Measurements from ENCODE around the gene CFAP68.

- TF ChIP-seq NFYB (CRISPR knock-in tag; IDR thresholded peaks at IDR 0.05) (no peak), CTCF (CRISPR knock-in tag; IDR thresholded peaks at IDR 0.05) (no peak), SNAI1 (CRISPR knock-in tag; IDR thresholded peaks at IDR 0.05; ENCODE audit: borderline replicate concordance) (no peak), XBP1 (CRISPR knock-in tag; IDR thresholded peaks at IDR 0.05) (no peak), ZNF138 (CRISPR knock-in tag; IDR thresholded peaks at IDR 0.05; ENCODE audit: low read depth) (no peak), RELA (CRISPR knock-in tag; IDR thresholded peaks at IDR 0.05) (no peak), AKAP8 (CRISPR knock-in tag; IDR thresholded peaks at IDR 0.05) (no peak), ZNF589 (CRISPR knock-in tag; conservative IDR thresholded peaks at IDR 0.05) (no peak)
- TF ChIP-seq, protein P1, sequence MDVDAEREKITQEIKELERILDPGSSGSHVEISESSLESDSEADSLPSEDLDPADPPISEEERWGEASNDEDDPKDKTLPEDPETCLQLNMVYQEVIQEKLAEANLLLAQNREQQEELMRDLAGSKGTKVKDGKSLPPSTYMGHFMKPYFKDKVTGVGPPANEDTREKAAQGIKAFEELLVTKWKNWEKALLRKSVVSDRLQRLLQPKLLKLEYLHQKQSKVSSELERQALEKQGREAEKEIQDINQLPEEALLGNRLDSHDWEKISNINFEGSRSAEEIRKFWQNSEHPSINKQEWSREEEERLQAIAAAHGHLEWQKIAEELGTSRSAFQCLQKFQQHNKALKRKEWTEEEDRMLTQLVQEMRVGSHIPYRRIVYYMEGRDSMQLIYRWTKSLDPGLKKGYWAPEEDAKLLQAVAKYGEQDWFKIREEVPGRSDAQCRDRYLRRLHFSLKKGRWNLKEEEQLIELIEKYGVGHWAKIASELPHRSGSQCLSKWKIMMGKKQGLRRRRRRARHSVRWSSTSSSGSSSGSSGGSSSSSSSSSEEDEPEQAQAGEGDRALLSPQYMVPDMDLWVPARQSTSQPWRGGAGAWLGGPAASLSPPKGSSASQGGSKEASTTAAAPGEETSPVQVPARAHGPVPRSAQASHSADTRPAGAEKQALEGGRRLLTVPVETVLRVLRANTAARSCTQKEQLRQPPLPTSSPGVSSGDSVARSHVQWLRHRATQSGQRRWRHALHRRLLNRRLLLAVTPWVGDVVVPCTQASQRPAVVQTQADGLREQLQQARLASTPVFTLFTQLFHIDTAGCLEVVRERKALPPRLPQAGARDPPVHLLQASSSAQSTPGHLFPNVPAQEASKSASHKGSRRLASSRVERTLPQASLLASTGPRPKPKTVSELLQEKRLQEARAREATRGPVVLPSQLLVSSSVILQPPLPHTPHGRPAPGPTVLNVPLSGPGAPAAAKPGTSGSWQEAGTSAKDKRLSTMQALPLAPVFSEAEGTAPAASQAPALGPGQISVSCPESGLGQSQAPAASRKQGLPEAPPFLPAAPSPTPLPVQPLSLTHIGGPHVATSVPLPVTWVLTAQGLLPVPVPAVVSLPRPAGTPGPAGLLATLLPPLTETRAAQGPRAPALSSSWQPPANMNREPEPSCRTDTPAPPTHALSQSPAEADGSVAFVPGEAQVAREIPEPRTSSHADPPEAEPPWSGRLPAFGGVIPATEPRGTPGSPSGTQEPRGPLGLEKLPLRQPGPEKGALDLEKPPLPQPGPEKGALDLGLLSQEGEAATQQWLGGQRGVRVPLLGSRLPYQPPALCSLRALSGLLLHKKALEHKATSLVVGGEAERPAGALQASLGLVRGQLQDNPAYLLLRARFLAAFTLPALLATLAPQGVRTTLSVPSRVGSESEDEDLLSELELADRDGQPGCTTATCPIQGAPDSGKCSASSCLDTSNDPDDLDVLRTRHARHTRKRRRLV (CRISPR knock-in tag; IDR thresholded peaks at IDR 0.05) = no peak
- TF ChIP-seq, protein P2, sequence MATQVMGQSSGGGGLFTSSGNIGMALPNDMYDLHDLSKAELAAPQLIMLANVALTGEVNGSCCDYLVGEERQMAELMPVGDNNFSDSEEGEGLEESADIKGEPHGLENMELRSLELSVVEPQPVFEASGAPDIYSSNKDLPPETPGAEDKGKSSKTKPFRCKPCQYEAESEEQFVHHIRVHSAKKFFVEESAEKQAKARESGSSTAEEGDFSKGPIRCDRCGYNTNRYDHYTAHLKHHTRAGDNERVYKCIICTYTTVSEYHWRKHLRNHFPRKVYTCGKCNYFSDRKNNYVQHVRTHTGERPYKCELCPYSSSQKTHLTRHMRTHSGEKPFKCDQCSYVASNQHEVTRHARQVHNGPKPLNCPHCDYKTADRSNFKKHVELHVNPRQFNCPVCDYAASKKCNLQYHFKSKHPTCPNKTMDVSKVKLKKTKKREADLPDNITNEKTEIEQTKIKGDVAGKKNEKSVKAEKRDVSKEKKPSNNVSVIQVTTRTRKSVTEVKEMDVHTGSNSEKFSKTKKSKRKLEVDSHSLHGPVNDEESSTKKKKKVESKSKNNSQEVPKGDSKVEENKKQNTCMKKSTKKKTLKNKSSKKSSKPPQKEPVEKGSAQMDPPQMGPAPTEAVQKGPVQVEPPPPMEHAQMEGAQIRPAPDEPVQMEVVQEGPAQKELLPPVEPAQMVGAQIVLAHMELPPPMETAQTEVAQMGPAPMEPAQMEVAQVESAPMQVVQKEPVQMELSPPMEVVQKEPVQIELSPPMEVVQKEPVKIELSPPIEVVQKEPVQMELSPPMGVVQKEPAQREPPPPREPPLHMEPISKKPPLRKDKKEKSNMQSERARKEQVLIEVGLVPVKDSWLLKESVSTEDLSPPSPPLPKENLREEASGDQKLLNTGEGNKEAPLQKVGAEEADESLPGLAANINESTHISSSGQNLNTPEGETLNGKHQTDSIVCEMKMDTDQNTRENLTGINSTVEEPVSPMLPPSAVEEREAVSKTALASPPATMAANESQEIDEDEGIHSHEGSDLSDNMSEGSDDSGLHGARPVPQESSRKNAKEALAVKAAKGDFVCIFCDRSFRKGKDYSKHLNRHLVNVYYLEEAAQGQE (IDR thresholded peaks at IDR 0.05; ENCODE audit: borderline replicate concordance in 1 of 2, low read depth in 1 of 2, low read length in 2 of 2) = no peak
These were observed 55.0 kb downstream of the CFAP68 start for GRCh38 chr11:111934306-111934705.
